Sigmoid colon (tissue), 4 donors: ENCODE measurements around the gene C1orf87.

ENCODE experiments used
- POLR2A ChIP-seq, 2 donors: fragments of 450-650 bp; IDR thresholded peaks; one replicate each; pipeline ENCODE4 v1.6.1; 2016; ENCODE audit warnings: antibody characterized with exemption in 2 of 2, mild to moderate bottlenecking in 2 of 2, moderate library complexity in 2 of 2
- POLR2AphosphoS5 ChIP-seq, 4 donors: sonication (generic); formaldehyde crosslinking; IDR thresholded peaks; one replicate each; pipeline ENCODE4 v1.6.1; 2017; ENCODE audit warnings: antibody characterized with exemption in 4 of 4
- TF ChIP-seq, protein P1 (sequence below), 4 experiments: fragments of 450-650 bp in 3 of 4; fragments of 200-600 bp in 1 of 4; IDR thresholded peaks; one replicate each; pipeline ENCODE4 v1.5.1; 2016 to 2019; ENCODE audit warnings: antibody characterized with exemption in 4 of 4, mild to moderate bottlenecking in 3 of 4, moderate library complexity in 2 of 4

DNA sequence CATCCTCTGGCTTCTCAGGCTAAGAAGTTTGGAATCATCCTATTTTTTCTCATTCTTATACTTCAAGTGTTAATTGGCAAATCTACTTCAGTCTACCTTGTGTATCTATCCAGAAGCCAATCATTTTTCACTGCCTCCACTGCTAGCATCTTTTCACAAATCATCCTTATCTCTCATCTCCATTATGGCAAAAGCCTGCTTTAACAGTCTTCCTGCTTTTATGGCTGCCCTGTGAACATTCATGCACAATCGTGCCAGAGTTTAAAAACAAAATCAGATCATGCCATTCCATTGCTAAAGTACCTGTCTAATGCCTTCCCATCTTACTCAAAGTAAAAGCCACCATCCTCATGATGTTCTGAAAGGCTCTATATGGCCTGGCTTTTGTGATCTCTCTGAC lies 127.8 kb downstream of the C1orf87 start:
- TF ChIP-seq, protein P1, sequence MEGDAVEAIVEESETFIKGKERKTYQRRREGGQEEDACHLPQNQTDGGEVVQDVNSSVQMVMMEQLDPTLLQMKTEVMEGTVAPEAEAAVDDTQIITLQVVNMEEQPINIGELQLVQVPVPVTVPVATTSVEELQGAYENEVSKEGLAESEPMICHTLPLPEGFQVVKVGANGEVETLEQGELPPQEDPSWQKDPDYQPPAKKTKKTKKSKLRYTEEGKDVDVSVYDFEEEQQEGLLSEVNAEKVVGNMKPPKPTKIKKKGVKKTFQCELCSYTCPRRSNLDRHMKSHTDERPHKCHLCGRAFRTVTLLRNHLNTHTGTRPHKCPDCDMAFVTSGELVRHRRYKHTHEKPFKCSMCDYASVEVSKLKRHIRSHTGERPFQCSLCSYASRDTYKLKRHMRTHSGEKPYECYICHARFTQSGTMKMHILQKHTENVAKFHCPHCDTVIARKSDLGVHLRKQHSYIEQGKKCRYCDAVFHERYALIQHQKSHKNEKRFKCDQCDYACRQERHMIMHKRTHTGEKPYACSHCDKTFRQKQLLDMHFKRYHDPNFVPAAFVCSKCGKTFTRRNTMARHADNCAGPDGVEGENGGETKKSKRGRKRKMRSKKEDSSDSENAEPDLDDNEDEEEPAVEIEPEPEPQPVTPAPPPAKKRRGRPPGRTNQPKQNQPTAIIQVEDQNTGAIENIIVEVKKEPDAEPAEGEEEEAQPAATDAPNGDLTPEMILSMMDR (IDR thresholded peaks at IDR 0.05) = no peak
- TF ChIP-seq POLR2A (IDR thresholded peaks at IDR 0.05) (no peak), POLR2AphosphoS5 (IDR thresholded peaks at IDR 0.05) (no peak)
